HCEC 1CT (cell line): ENCODE results near the gene HOXA10.

Experiments used
- DNase-seq: peaks from one replicate; pipeline ENCODE4 v3.0.0-alpha.2; 2017

HOXA10 gene

GRCh38 chr7:27154901-27155815 lies 19.0 kb downstream of the HOXA10 start:
- DNase-seq, result no peak

GRCh38 chr7:27154369-27154768 lies 19.8 kb downstream of the HOXA10 start:
- DNase-seq, result no peak

GRCh38 chr7:27153526-27153925 lies 20.6 kb downstream of the HOXA10 start:
- DNase-seq, result no peak

- no peak for DNase-seq
These were observed 21.2 kb downstream of the HOXA10 start for GRCh38 chr7:27152816-27153442.

- DNase-seq, result peak; percentile 83
These were observed 21.9 kb downstream of the HOXA10 start, which contains the start of gene HOXA3 for GRCh38 chr7:27151931-27152815. HOXA3 (minus strand) TSS chr7:27152583; CDS start chr7:27110640, 41,943 bp downstream.

- DNase-seq, result no peak
These were observed 22.7 kb downstream of the HOXA10 start for GRCh38 chr7:27151341-27151930.

- peak; percentile 90 for DNase-seq
These were observed 23.4 kb downstream of the HOXA10 start for GRCh38 chr7:27150568-27151340.

GRCh38 chr7:27149842-27150567 lies 24.1 kb downstream of the HOXA10 start:
- no peak for DNase-seq

GRCh38 chr7:27148756-27149641 lies 25.1 kb downstream of the HOXA10 start:
- peak; percentile 51 for DNase-seq

GRCh38 chr7:27148031-27148755 lies 25.9 kb downstream of the HOXA10 start:
- peak; percentile 20 for DNase-seq

- peak; percentile 59 for DNase-seq
These were observed 26.7 kb downstream of the HOXA10 start, which contains the start of gene HOXA6 for GRCh38 chr7:27147199-27148030. HOXA6 (minus strand) TSS chr7:27147774; CDS start chr7:27147749, 25 bp downstream.

GRCh38 chr7:27146491-27147198 lies 27.5 kb downstream of the HOXA10 start:
- DNase-seq, result no peak

GRCh38 chr7:27145914-27146412 lies 28.2 kb downstream of the HOXA10 start:
- no peak for DNase-seq

GRCh38 chr7:27145165-27145913 lies 28.8 kb downstream of the HOXA10 start:
- DNase-seq, result no peak

GRCh38 chr7:27144781-27145164 lies 29.3 kb downstream of the HOXA10 start:
- DNase-seq, result no peak

GRCh38 chr7:27143950-27144780 lies 30.0 kb downstream of the HOXA10 start:
- DNase-seq, result no peak
